ENCODE data around the gene MTHFD1L. TPM values are rescaled to one million over a fixed set of nuclear protein-coding genes. Genes with fewer than 3 reads are reported as not detected.
"Not testable (repeated sequence)": the region's sequence is repeated elsewhere in the genome, so short reads cannot be mapped to it uniquely, and the experiment has no call there.

MTHFD1L gene
- total RNA-seq, 4 donors from 2014 or later, result 2.4 to 19.2 (median 8.0) TPM

- H3K4me1 ChIP-seq, result peaks cover 0 to 22% (median 18%) of the 10 kb centered on the region in 3 donors
Measured at GRCh38 chr6:151034825-151035781, 169.6 kb downstream of the MTHFD1L start.

GRCh38 chr6:151036211-151036721, 170.8 kb downstream of the MTHFD1L start:
- H3K9me3 ChIP-seq; intact Hi-C loops (cut with DNase I); H3K27me3 ChIP-seq; H3K36me3 ChIP-seq; DNase-seq: not testable (repeated sequence)
- H3K4me1 ChIP-seq, result peaks cover 0 to 25% (median 20%) of the 10 kb centered on the region in 3 donors
- peak overlapping the region; percentile 60 to 80 (median 68) for H3K27ac ChIP-seq
- WGBS, 2 donors, result 22 to 34% methylated on average over 3 of the region's 3 CpGs
- peak overlapping the region in 1 of 4 donors; percentile 23 for H3K4me3 ChIP-seq

More at GRCh38 chr6:151034825-151035781, 169.6 kb downstream of the MTHFD1L start:
- Histone ChIP-seq H3K4me3 (no peak overlapping the region), H3K9me3 (no peaks in the 10 kb centered on the region), H3K27me3 (no peaks in the 10 kb centered on the region), H3K36me3 (no peaks in the 10 kb centered on the region), H3K27ac (peak overlapping the region in 2 of 4 donors; percentile 60 to 72)
- TF ChIP-seq POLR2A (IDR thresholded peaks at IDR 0.05), result no peak
- TF ChIP-seq CTCF (IDR thresholded peaks at IDR 0.05), result no peak
- no peak for DNase-seq
- 92% methylated on average over 10 of the region's 10 CpGs for WGBS, 2 donors
- intact Hi-C loops (cut with DNase I), result no loop called here

- Histone ChIP-seq H3K27me3 (no peaks in the 10 kb centered on the region), H3K4me1 (peaks cover 0 to 31% (median 21%) of the 10 kb centered on the region in 3 donors), H3K9me3 (no peaks in the 10 kb centered on the region), H3K36me3 (no peaks in the 10 kb centered on the region), H3K4me3 (peak overlapping the region in 1 of 4 donors; percentile 23), H3K27ac (peak overlapping the region; percentile 60 to 80 (median 68))
- intact Hi-C loops (cut with DNase I), result no loop called here
- no peak for TF ChIP-seq POLR2A (IDR thresholded peaks at IDR 0.05)
- no peak for TF ChIP-seq CTCF (IDR thresholded peaks at IDR 0.05)
- DNase-seq, result no peak
- 53 to 61% methylated on average over 12 of the region's 12 CpGs for WGBS, 2 donors
Measured at GRCh38 chr6:151036869-151037680, 171.6 kb downstream of the MTHFD1L start.

GRCh38 chr6:151038616-151039015, 173.1 kb downstream of the MTHFD1L start:
- Histone ChIP-seq H3K4me1 (peaks cover 0 to 31% (median 21%) of the 10 kb centered on the region in 3 donors), H3K27me3 (no peaks in the 10 kb centered on the region), H3K27ac (no peak overlapping the region), H3K36me3 (no peaks in the 10 kb centered on the region), H3K4me3 (no peak overlapping the region), H3K9me3 (no peaks in the 10 kb centered on the region)
- 94 to 96% methylated on average over 7 of the region's 7 CpGs for WGBS, 2 donors
- intact Hi-C loops (cut with DNase I), result no loop called here
- no peak for DNase-seq
- TF ChIP-seq CTCF (IDR thresholded peaks at IDR 0.05) (no peak), POLR2A (IDR thresholded peaks at IDR 0.05) (no peak)

GRCh38 chr6:151040888-151041521, 175.5 kb downstream of the MTHFD1L start:
- H3K36me3 ChIP-seq; intact Hi-C loops (cut with DNase I); H3K9me3 ChIP-seq; H3K27me3 ChIP-seq: not testable (repeated sequence)
- H3K4me3 ChIP-seq, result peak overlapping the region in 1 of 4 donors; percentile 8
- H3K27ac ChIP-seq, result peak overlapping the region; percentile 27 to 79 (median 78)
- peak in 1 of 4 donors; percentile 14 for TF ChIP-seq POLR2A (IDR thresholded peaks at IDR 0.05)
- peak in 2 of 6 experiments; percentile 10 to 24 for TF ChIP-seq CTCF (IDR thresholded peaks at IDR 0.05)
- 47 to 49% methylated on average over 5 to 6 of the region's 12 CpGs for WGBS, 2 donors
- peaks cover 4 to 39% (median 18%) of the 10 kb centered on the region in 3 donors for H3K4me1 ChIP-seq
- DNase-seq, result peak; percentile 11
